Measurements from ENCODE around the gene UBE2F.
A peak's percentile ranks its signal among the peaks of the same experiment; 100 is the strongest.
"Not testable (repeated sequence)": the region's sequence is repeated elsewhere in the genome, so short reads cannot be mapped to it uniquely, and the experiment has no call there.

The UBE2F gene

DNA sequence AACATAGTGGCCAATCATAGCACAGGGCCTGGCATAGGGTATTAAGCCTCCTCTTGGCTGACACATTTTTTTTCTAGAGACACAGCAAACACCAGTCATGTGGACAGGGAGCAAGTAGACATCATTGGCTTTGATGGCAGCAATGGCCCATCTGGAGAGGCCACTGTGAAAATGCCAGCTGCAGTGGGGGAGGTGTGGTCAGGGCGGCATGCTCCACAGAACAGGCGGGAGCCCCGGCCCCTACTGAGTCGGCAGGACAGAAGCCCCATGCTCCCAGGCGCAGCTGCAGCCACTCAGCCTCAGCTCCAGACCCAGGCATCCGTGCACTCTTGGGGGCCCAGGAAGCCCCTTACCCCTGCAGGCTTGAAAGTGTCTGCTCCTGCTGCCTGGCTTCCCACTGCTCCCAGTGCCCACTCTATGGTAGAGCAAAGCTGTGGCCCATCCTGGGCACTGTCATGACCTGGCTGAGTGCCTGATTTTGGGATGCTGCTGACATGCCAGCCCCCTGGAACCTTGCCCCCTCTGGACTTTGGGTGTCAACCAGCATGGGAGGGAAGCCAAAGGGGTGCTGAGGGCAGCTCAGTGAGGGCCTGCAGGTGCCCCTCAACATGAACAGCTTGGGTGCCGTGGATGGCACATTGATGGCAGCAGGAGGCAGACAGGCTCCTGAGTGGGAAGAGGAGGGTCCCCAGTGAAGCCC is 23.3 kb upstream of the UBE2F start:
- Histone ChIP-seq H3K36me3 (ENCODE audit: control insufficient read depth, insufficient read depth, low read length) (no peaks in the 10 kb centered on the region), H3K27ac (ENCODE audit: insufficient read depth, low read depth, low read length, poor library complexity, severe bottlenecking) (no peak overlapping the region), H3K9me3 (ENCODE audit: control insufficient read depth, low read length) (no peaks in the 10 kb centered on the region), H3K4me3 (ENCODE audit: insufficient read depth, low read depth, low read length) (no peak overlapping the region), H3K4me1 (ENCODE audit: control insufficient read depth, insufficient read depth, low read length) (no peaks in the 10 kb centered on the region), H3K27me3 (ENCODE audit: control insufficient read depth, insufficient read depth, low read length, poor library complexity, severe bottlenecking) (no peaks in the 10 kb centered on the region)
- WGBS, 2 experiments, result 93% methylated on average over 7 of the region's 7 CpGs

DNA sequence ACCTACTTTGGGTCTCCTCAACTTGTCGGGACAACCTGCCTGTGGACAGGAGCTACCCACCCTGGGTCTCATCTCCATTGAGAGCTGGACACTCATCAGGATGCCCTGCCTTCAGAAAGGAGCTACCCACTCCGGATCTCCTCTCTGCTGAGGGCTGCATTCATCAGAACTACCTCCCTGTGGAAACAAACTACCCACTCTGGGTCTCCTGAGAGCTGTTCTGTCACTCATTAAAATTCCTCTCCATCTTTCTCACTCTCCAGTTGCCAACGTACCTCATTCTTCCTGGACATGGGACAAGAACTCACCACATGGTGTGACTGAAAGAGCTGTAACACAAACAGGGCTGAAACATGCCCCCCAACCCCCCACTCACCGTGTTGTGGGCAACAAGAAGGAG is 22.5 kb upstream of the UBE2F start:
- Histone ChIP-seq H3K27ac (ENCODE audit: insufficient read depth, low read depth, low read length, poor library complexity, severe bottlenecking) (no peak overlapping the region), H3K27me3 (ENCODE audit: control insufficient read depth, insufficient read depth, low read length, poor library complexity, severe bottlenecking) (no peaks in the 10 kb centered on the region), H3K9me3 (ENCODE audit: control insufficient read depth, low read length) (no peaks in the 10 kb centered on the region), H3K36me3 (ENCODE audit: control insufficient read depth, insufficient read depth, low read length) (no peaks in the 10 kb centered on the region), H3K4me3 (ENCODE audit: insufficient read depth, low read depth, low read length) (no peak overlapping the region), H3K4me1 (ENCODE audit: control insufficient read depth, insufficient read depth, low read length) (no peaks in the 10 kb centered on the region)
- WGBS, 2 experiments, result 84 to 85% methylated on average over 4 of the region's 4 CpGs

GRCh38 chr2:237946423-237946822 is 20.4 kb upstream of the UBE2F start:
- Histone ChIP-seq H3K36me3 (ENCODE audit: control insufficient read depth, insufficient read depth, low read length) (no peaks in the 10 kb centered on the region), H3K4me3 (ENCODE audit: insufficient read depth, low read depth, low read length) (no peak overlapping the region), H3K27me3 (ENCODE audit: control insufficient read depth, insufficient read depth, low read length, poor library complexity, severe bottlenecking) (no peaks in the 10 kb centered on the region), H3K27ac (ENCODE audit: insufficient read depth, low read depth, low read length, poor library complexity, severe bottlenecking) (no peak overlapping the region), H3K9me3 (ENCODE audit: control insufficient read depth, low read length) (no peaks in the 10 kb centered on the region), H3K4me1 (ENCODE audit: control insufficient read depth, insufficient read depth, low read length) (no peaks in the 10 kb centered on the region)
- 70 to 73% methylated on average over 1 of the region's 1 CpG for whole genome bisulfite sequencing, 2 experiments

DNA sequence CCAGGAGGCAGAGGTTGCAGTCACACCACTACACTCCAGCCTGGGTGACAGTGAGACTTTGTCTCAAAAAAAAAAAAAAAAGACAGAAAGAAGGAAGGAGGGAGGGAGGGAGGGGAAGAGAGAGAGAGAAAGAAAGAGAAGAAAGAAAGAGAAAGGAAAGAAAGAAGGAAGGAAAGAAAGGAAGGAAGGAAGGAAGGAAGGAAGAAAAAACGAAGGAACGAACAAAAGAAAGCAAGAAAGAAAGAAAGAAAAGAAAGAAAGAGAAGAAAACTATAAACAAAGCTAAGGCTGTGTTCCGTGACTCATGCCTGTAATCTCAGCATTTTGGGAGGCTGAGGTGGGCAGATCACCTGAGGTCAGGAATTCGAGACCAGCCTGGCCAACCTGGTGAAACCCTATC is 15.5 kb upstream of the UBE2F start:
- WGBS, 2 experiments, result 89% methylated on average over 4 of the region's 4 CpGs
- H3K4me1 ChIP-seq (ENCODE audit: control insufficient read depth, insufficient read depth, low read length); H3K9me3 ChIP-seq (ENCODE audit: control insufficient read depth, low read length); H3K36me3 ChIP-seq (ENCODE audit: control insufficient read depth, insufficient read depth, low read length); H3K27ac ChIP-seq (ENCODE audit: insufficient read depth, low read depth, low read length, poor library complexity, severe bottlenecking); H3K4me3 ChIP-seq (ENCODE audit: insufficient read depth, low read depth, low read length): not testable (repeated sequence)
- H3K27me3 ChIP-seq (ENCODE audit: control insufficient read depth, insufficient read depth, low read length, poor library complexity, severe bottlenecking), result peaks cover 20% of the 10 kb centered on the region

DNA sequence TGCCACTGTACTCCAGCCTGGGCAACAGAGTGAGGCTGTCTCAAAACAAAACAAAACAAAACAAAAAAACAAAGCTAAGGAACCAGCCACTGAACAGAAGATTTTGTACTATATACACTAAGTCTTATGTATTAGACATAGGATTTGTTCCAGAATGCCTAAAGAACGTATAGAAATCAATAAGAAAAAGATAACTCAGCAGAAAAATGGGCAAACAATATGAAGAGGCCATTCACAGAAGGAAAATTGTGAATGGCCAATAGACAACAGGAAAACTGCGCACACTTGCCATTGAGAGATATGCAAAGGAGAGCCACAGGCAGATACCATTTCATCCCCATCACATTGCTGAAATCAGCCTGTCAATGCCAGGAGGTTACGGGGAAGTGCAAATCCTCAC is 14.9 kb upstream of the UBE2F start:
- Histone ChIP-seq H3K27me3 (ENCODE audit: control insufficient read depth, insufficient read depth, low read length, poor library complexity, severe bottlenecking) (peaks cover 25% of the 10 kb centered on the region), H3K4me1 (ENCODE audit: control insufficient read depth, insufficient read depth, low read length) (no peaks in the 10 kb centered on the region), H3K9me3 (ENCODE audit: control insufficient read depth, low read length) (no peaks in the 10 kb centered on the region), H3K27ac (ENCODE audit: insufficient read depth, low read depth, low read length, poor library complexity, severe bottlenecking) (no peak overlapping the region), H3K4me3 (ENCODE audit: insufficient read depth, low read depth, low read length) (no peak overlapping the region), H3K36me3 (ENCODE audit: control insufficient read depth, insufficient read depth, low read length) (no peaks in the 10 kb centered on the region)
- WGBS, 2 experiments, result 93 to 97% methylated on average over 3 of the region's 3 CpGs

DNA sequence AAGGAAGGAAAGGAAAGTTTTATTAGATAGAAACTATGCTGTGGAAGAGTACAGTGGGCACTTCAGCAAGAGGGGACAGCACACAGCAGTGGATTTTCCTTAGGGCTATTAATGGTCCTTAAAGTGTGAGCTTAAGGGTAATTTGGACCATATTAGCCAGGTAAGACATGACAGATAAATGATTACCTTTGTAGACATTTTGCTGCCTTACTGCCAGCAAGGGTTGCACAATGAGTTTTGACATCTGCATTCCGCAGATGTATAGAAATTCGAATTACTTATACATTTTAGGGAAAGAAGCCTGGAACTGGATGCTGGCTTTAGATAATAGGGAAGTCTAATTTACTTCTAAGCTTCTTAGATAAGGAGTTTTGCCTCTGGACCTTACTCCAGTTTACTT is 14.0 kb upstream of the UBE2F start:
- no peak overlapping the region for H3K27ac ChIP-seq (ENCODE audit: insufficient read depth, low read depth, low read length, poor library complexity, severe bottlenecking)
- no peak overlapping the region for H3K4me3 ChIP-seq (ENCODE audit: insufficient read depth, low read depth, low read length)
- H3K4me1 ChIP-seq (ENCODE audit: control insufficient read depth, insufficient read depth, low read length), result no peaks in the 10 kb centered on the region
- 96 to 100% methylated on average over 2 of the region's 2 CpGs for WGBS, 2 experiments
- no peaks in the 10 kb centered on the region for H3K9me3 ChIP-seq (ENCODE audit: control insufficient read depth, low read length)
- no peaks in the 10 kb centered on the region for H3K36me3 ChIP-seq (ENCODE audit: control insufficient read depth, insufficient read depth, low read length)
- peaks cover 28% of the 10 kb centered on the region for H3K27me3 ChIP-seq (ENCODE audit: control insufficient read depth, insufficient read depth, low read length, poor library complexity, severe bottlenecking)

DNA sequence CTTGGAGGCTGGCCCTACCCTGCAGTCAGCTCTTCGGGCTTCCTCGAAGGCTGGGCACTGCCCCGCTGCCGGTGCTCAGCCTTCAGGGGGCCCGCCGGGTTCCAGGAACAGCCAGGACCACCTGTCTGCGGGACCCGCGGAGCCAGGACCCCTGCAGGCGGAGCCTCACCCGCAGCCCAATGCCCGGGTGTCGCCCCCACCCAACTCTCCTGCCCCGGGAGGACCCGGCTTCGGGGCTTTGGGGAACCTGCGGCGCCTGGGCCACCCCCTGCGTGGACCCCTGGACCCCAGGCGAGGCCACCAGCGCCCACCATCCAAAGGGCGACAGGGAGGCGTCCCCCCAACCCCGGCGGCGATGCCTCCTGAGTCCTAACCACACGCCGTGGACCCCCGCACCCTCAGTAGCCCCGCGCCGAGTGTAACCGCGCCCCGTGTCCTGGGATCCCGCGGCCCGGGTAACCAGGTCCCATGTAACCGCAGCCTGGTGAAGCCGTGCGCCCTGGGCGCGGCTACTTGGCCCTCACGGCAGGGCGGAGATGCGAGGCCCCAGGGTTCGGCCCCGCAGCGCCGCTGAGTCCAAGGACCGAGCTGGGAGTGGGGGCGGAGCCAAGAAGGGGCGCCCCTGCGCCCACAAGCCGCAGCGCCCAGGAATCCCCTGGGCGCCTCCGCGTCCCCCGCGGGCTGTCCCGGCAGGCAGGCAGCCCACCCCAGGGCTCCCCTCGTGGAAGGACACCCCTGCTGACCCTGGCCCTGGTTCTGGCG is 11.0 kb upstream of the UBE2F start:
- H3K27ac ChIP-seq (ENCODE audit: insufficient read depth, low read depth, low read length, poor library complexity, severe bottlenecking), result no peak overlapping the region
- WGBS, 2 experiments, result 31 to 32% methylated on average over 64 of the region's 64 CpGs
- no peaks in the 10 kb centered on the region for H3K36me3 ChIP-seq (ENCODE audit: control insufficient read depth, insufficient read depth, low read length)
- no peaks in the 10 kb centered on the region for H3K9me3 ChIP-seq (ENCODE audit: control insufficient read depth, low read length)
- peaks cover 28% of the 10 kb centered on the region for H3K27me3 ChIP-seq (ENCODE audit: control insufficient read depth, insufficient read depth, low read length, poor library complexity, severe bottlenecking)
- H3K4me1 ChIP-seq (ENCODE audit: control insufficient read depth, insufficient read depth, low read length), result no peaks in the 10 kb centered on the region
- H3K4me3 ChIP-seq (ENCODE audit: insufficient read depth, low read depth, low read length), result peak overlapping the region; percentile 39

DNA sequence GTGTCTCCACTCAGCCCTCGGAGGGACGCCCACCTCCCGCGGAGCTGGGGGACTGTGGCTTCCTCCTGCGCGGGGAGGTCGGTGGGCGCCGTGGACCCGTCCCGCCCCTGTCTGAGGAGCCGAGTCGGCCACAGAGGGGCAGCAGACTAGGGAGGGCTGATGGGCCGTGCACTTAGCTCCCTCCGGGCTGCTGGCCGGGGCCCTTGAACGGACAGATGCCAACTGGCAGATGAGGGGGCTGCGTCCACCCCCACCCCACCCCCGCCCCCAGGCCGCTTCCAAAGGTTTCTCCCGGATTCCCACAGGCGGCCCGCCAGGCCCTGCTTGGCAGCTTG is 10.4 kb upstream of the UBE2F start:
- H3K36me3 ChIP-seq (ENCODE audit: control insufficient read depth, insufficient read depth, low read length), result no peaks in the 10 kb centered on the region
- H3K4me3 ChIP-seq (ENCODE audit: insufficient read depth, low read depth, low read length), result peak overlapping the region; percentile 39
- peaks cover 28% of the 10 kb centered on the region for H3K27me3 ChIP-seq (ENCODE audit: control insufficient read depth, insufficient read depth, low read length, poor library complexity, severe bottlenecking)
- H3K27ac ChIP-seq (ENCODE audit: insufficient read depth, low read depth, low read length, poor library complexity, severe bottlenecking), result no peak overlapping the region
- H3K9me3 ChIP-seq (ENCODE audit: control insufficient read depth, low read length), result no peaks in the 10 kb centered on the region
- WGBS, 2 experiments, result 14 to 15% methylated on average over 22 to 23 of the region's 23 CpGs
- H3K4me1 ChIP-seq (ENCODE audit: control insufficient read depth, insufficient read depth, low read length), result no peaks in the 10 kb centered on the region

GRCh38 chr2:237961637-237962036 is 5.2 kb upstream of the UBE2F start:
- no peaks in the 10 kb centered on the region for H3K36me3 ChIP-seq (ENCODE audit: control insufficient read depth, insufficient read depth, low read length)
- peaks cover 5% of the 10 kb centered on the region for H3K27me3 ChIP-seq (ENCODE audit: control insufficient read depth, insufficient read depth, low read length, poor library complexity, severe bottlenecking)
- no peaks in the 10 kb centered on the region for H3K9me3 ChIP-seq (ENCODE audit: control insufficient read depth, low read length)
- no peak overlapping the region for H3K27ac ChIP-seq (ENCODE audit: insufficient read depth, low read depth, low read length, poor library complexity, severe bottlenecking)
- 86 to 91% methylated on average over 5 of the region's 5 CpGs for WGBS, 2 experiments
- H3K4me3 ChIP-seq (ENCODE audit: insufficient read depth, low read depth, low read length), result no peak overlapping the region
- no peaks in the 10 kb centered on the region for H3K4me1 ChIP-seq (ENCODE audit: control insufficient read depth, insufficient read depth, low read length)

GRCh38 chr2:237962432-237963084 is 4.3 kb upstream of the UBE2F start:
- Histone ChIP-seq H3K27ac (ENCODE audit: insufficient read depth, low read depth, low read length, poor library complexity, severe bottlenecking) (no peak overlapping the region), H3K27me3 (ENCODE audit: control insufficient read depth, insufficient read depth, low read length, poor library complexity, severe bottlenecking) (no peaks in the 10 kb centered on the region), H3K9me3 (ENCODE audit: control insufficient read depth, low read length) (no peaks in the 10 kb centered on the region), H3K36me3 (ENCODE audit: control insufficient read depth, insufficient read depth, low read length) (no peaks in the 10 kb centered on the region), H3K4me1 (ENCODE audit: control insufficient read depth, insufficient read depth, low read length) (peaks cover under 1% of the 10 kb centered on the region), H3K4me3 (ENCODE audit: insufficient read depth, low read depth, low read length) (no peak overlapping the region)
- WGBS, 2 experiments, result 90 to 91% methylated on average over 5 of the region's 5 CpGs

All from ectodermal cell (in vitro differentiated cells).